Hepatocyte (in vitro differentiated cells): ENCODE measurements around the gene MDM2.

ENCODE experiments used
- EZH2 ChIP-seq: fragments of 200-600 bp; sonication (generic); IDR thresholded peaks from 2 replicates; pipeline ENCODE4 v1.6.1; 2016; ENCODE audit warnings: antibody characterized with exemption, mild to moderate bottlenecking, borderline replicate concordance
- TF ChIP-seq, protein P1 (sequence below): fragments of 200-600 bp; sonication (generic); IDR thresholded peaks from 2 replicates; pipeline ENCODE4 v1.5.1; 2016; ENCODE audit warnings: antibody characterized with exemption, mild to moderate bottlenecking; ENCODE audit not compliant: poor library complexity

DNA sequence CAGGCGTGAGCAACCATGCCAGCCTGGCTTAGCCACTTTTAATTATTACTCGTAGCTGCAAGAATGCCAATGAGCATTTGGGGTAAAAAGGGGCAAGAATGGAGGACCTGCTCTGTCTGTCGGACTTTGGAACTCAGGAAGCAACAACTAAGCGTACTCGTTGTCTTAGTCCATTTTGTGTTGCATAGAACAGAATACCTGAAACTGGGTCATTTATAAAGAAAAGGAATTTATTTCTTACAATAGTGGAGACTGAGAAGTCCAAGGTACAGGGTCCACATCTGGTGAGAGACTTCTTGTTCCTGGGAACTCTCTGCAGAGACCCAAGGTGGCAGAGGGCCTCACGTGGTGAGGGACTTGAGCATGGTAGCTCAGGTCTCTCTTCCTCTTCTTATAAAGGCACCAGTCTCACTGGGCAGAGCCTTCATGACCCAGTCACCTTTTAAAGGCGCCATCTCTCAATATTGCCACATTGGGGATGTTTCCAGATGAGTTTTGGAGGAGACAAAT is 32.8 kb upstream of the MDM2 start:
- TF ChIP-seq, protein P1, sequence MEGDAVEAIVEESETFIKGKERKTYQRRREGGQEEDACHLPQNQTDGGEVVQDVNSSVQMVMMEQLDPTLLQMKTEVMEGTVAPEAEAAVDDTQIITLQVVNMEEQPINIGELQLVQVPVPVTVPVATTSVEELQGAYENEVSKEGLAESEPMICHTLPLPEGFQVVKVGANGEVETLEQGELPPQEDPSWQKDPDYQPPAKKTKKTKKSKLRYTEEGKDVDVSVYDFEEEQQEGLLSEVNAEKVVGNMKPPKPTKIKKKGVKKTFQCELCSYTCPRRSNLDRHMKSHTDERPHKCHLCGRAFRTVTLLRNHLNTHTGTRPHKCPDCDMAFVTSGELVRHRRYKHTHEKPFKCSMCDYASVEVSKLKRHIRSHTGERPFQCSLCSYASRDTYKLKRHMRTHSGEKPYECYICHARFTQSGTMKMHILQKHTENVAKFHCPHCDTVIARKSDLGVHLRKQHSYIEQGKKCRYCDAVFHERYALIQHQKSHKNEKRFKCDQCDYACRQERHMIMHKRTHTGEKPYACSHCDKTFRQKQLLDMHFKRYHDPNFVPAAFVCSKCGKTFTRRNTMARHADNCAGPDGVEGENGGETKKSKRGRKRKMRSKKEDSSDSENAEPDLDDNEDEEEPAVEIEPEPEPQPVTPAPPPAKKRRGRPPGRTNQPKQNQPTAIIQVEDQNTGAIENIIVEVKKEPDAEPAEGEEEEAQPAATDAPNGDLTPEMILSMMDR = no peak
- TF ChIP-seq EZH2 = no peak
